Fibroblast of gingiva (primary cell): ENCODE data around the gene HLA-DQB1.
A peak's percentile ranks its signal among the peaks of the same experiment; 100 is the strongest.
"Not testable (repeated sequence)": the region's sequence is repeated elsewhere in the genome, so short reads cannot be mapped to it uniquely, and the experiment has no call there.

Experiments
- DNase-seq: peaks from one replicate; pipeline ENCODE4 v3.0.0-alpha.2; 2011; ENCODE audit warnings: low read depth

HLA-DQB1 gene

DNA sequence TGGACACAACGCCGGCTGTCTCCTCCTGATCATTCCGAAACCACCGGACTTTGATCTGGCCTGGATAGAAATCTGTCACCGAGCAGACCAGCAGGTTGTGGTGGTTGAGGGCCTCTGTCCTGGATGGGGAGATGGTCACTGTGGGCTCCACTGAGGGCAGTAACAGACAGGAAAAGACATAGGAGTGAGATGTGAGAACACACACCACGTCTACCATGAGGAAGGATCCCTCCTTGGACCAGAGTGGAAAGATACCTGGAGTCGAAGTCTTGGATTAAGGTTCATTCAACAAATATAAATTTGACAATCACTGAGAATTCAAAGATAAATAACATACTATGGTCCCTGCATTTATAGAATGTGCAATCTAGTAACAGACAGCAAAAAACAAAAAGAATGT, 4.4 kb downstream of the HLA-DQB1 start:
- DNase-seq = no peak

DNA sequence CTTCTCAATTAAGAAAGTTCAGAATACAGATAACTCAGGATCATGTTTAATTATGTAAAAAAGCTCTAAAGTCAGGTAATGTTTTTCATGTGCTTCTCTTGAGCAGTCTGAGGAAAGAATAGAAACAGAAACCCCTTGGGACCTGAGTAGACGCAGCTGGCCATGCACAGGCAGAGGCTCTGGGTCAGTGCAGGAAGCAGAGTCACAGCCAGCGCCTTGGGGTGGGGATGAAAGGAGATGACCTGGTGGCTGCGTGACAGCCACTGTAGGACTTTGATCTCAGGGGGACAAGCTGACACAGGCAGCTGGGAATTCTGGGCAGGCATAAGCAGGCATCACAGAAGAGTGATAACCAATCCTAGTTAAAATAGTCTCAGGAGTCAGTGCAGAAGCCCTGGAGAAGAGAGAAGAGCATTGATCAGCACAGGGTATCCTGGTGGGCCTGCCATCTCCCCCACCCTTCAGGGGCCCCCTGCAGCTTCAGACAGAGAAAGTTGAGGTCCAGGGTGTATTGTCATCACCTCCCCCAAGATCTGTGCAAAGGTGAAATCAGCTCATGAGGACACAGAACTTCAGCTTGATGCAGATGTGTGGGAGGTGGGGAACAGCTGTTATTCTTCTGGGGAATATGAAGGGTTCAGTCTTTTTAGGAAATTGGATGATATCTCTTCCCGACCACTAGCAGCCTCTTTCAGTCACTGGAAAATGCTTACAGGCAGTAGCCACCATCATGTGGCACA, 6.4 kb downstream of the HLA-DQB1 start:
- DNase-seq = no peak

DNA sequence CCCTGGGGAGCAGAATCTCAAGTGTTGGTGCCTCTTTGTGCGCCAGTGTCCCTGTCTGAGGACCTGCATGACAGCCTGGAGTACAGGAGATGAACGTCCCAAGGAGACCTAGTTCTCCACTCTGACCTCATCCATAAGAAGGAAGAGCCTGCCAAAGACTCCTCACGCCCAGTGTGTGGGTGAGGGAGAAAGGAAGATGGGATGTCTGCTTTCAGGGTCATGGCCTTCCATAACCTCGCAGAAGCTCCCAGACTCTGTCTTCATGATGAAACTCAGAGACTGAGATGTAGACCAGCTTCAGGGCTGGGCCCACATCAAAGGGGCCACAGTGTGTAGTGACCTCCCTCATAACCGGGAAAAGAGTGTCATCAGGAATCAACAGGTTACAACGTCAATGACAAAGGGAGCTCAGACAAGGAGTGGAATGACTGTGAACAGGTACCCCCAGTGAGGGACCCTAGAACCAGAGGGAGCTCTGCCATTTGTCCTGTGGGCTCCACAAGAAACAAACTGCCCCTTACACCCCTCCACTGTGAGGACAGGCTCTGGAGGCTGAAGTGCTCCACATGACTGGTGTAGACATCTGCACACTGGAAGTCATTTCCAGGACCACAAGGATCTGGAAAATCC, 8.1 kb downstream of the HLA-DQB1 start:
- no peak for DNase-seq

DNA sequence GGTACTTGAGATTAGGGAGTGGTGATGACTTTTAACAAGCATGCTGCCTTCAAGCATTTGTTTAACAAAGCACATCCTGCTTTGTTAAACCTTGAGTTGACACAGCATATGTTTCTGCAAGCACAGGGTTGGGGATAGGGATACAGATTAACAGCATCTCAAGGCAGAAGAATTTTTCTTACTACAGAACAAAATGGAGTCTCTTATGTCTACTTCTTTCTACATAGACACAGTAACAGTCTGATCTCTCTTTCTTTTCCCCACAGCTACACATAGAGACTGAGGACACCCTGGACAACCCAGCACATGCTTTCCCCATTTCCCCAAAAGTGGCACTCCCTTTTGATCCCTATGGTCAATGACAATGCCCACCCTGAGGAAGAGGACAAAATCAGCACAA, 8.6 kb downstream of the HLA-DQB1 start:
- not testable (repeated sequence) for DNase-seq

DNA sequence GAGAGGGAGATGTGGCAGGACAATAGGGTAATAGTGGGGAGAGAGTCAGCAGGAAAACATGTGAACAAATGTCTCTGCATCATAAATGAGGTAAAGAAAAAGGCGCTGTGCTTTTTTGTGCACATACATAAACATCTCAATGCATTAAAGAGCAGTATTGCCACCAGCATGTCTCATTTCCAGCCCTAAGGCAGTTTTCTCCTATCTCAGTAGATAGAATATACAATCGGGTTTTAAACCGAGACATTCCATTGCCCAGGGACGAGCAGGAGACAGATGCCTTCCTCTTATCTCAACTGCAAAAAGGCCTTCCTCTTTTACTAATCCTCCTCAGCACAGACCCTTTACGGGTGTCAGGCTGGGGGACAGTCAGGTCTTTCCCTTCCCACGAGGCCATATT, 9.1 kb downstream of the HLA-DQB1 start:
- DNase-seq = not testable (repeated sequence)

DNA sequence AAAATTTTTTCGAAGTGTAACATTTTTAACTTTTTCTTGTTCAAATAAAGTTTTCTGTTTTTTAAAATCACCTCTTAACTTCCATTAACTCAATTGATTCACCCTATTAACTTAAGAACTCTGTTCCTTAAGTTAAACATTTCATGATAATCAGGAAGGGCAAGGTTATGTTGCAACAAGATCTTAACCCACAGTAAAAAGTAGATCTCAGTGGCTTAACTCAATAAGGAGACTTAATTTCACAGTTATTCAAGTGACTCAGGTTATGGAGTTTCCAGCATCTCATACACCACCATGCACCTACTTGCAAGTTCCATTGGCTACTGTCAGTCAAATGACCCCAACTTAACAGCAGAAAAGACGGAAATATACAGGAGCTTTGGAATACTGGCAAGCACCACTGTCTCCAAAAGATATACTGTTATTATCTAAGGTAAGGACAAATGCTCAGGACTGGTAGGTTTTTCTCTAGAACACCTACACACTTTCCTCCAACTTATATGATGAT, 11.2 kb downstream of the HLA-DQB1 start:
- DNase-seq = no peak

DNA sequence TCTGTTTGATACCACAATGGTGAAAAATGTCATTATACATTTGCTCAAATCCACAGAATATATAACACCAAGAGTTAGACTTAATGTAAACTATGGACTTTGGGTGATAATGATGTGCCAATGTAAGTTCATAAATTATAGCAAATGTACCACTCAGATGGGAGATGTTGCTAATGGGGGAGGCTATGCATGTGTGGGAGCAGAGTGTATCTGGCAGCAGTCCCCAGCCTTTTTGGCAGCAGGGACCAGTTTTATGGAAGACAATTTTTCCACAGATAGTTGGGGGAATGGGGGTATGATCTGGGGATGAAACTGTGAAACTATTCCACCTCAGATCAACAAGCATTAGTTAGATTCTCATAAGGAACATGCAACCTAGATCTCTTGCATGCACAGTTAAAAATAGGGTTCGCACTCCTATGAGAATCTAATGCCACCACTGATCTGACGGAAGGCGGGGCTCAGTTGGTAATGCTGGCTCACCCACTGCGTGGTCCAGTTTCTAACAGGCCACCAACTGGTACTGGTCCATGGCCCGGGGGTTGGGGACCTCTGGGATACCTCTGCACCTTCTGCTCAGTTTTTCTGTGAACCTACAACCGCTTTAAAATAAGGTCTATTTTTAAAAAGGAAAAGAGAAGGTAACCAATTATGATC, 21.3 kb downstream of the HLA-DQB1 start:
- no peak for DNase-seq

DNA sequence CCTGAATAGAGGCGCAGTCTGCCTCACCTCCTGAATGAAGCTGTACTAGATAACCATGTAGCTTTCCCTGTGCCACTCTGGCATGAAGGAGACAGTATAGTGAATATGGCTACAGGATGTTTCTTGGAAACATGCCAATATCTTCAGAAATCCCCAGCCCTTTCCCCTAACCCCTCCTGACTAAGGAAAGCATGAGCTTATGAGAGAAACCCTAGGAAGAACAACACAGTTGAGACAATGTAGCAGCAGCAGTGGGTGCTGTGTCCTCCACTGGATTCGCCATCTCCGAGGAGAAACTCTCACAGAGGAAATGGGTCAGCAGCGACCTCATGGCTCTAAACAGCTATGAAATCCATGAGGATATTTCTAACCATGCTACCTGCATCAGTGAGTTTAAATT, 22.6 kb downstream of the HLA-DQB1 start:
- no peak for DNase-seq

DNA sequence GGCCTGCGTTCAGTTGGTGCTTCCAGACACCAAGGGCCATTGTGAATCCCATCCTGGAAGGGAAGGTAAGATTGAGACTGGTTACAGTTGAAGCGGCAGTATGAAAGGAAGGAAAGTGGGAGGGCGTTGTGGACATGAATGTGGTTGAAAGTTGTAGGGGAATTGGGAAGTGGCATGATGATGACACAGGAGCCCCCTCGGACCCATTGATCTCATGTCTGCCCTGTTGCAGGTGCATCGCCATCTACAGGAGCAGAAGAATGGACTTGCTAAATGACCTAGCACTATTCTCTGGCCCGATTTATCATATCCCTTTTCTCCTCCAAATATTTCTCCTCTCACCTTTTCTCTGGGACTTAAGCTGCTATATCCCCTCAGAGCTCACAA, 23.7 kb downstream of the HLA-DQB1 start:
- no peak for DNase-seq

DNA sequence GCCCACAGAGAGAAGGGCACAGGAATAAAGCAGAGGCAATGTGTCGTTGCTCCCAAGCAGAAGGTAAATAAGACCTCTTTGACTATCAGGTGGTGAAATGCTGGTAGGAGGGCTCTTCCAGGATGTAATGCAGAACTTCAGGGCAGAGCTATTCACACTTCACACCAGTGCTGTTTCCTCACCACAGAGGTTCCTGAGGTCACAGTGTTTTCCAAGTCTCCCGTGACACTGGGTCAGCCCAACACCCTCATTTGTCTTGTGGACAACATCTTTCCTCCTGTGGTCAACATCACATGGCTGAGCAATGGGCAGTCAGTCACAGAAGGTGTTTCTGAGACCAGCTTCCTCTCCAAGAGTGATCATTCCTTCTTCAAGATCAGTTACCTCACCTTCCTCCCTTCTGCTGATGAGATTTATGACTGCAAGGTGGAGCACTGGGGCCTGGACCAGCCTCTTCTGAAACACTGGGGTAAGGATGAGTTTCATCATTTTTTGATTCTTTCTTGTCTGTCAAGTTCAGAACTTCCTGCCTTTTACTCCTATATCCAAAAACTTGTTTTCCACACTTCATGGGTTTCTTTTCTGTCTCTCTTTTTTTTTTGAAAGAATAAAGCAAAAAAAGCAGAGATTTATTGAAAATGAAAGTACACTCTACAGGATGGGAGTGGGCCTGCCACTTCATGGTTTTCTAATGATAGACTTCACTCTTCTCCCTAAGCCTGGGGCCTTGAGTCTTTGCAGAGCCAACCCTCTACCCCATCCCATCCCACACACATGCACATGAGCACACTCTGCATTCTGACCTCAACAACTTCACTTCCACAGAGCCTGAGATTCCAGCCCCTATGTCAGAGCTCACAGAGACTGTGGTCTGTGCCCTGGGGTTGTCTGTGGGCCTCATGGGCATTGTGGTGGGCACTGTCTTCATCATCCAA, 24.4 kb downstream of the HLA-DQB1 start:
- DNase-seq = not testable (repeated sequence)

DNA sequence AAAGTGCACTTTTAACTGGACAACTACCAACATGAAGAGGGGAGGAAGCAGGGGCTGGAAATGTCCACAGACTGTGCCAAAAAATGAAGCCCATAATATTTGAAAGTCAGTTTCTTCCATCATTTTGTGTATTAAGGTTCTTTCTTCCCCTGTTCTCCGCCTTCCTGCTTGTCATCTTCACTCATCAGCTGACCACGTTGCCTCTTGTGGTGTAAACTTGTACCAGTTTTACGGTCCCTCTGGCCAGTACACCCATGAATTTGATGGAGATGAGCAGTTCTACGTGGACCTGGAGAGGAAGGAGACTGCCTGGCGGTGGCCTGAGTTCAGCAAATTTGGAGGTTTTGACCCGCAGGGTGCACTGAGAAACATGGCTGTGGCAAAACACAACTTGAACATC, 25.3 kb downstream of the HLA-DQB1 start:
- DNase-seq = no peak

DNA sequence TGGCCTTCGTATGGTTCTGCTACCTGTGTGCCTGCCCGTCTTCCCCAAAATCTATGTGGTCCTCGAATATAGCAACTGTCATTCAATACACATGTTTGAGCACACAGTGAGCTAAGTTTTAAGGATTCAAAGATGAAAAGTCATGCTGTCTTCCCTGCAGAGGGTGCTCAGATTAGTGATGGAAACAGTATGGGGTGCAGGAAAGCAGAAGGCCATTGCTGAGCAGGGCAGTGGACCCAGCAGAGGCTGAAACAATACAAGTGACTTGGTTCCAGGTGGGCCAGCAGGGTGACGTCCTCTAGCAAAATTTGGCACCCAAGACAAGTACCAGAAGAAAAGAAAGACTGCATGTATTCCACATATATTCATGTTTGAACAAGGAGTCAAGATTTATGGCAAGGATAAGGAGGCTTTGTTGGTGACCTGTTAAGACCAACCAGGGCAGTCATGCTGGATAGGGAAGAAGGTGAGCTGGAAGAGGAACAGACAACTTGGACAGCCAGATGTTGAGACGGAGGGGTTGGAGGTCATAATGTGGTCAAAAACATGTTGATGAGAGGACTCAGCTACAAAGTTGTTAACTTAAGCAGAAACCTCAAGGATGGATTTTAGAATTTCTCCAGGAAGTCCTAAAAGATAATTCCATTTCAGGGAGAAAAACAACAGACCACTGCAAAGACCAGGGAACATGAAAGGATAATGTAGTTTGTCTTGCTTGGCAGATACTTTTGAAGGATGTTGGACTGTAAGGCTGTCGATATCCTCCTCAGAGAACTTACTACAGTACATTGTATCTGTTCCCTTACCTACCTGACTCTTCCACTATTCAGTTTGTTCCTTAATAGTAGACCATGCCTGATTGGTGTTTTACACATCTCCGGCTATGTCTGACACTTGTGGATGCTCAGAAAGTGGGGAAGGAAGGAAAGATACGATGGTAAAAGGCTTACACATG, 26.7 kb downstream of the HLA-DQB1 start:
- DNase-seq = no peak

DNA sequence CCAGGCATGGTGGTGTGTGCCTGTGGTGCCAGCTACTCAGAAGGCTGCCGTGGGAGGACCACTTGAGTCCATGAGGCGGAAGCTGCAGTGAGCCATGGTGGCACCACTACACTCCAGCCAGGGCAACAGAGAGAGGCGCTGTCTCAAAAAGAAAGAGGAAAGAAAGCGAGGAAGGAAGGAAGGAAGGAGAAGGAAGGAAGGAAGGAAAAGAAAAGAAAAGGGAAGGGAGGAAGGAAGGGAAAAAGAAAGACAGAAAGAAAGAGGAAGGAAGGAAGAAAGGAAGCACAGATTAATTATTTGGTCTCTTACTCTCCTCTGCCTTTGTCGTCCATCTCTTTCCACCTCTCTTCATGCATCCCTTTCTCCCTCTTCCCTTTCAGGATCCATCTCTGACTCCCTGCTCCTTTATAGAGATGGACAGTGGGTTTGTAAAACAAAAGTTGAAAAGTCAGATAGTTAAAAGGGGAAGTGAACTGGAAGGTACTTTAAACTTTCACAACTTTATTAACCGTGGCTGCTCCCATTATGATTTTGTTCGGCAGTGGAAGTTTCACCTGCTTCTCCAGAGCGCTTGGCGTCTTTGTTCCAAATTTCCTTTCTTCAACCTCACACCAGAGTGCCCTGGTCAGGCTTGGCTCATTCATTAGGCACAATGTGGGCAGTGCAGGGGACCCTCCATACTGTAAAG, 27.8 kb downstream of the HLA-DQB1 start:
- DNase-seq = no peak

DNA sequence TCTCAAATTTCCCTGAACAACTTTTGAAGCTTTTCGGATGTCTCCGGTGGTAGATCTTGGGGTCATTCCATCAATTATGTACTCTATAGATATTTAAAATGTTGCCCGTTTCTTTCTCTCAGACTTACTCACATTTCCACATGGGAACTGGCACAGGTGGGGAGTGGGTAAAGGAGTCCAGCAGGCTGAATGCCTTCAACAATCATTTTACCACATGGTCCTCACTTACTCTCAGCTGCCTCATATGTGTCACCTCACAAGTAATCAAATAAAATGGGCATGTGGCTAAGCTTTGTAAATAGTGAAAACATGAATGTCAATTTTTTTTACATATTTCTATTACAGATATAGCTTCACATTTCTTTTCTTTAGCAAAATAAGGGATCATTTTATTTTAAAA, 28.6 kb downstream of the HLA-DQB1 start:
- DNase-seq = no peak

DNA sequence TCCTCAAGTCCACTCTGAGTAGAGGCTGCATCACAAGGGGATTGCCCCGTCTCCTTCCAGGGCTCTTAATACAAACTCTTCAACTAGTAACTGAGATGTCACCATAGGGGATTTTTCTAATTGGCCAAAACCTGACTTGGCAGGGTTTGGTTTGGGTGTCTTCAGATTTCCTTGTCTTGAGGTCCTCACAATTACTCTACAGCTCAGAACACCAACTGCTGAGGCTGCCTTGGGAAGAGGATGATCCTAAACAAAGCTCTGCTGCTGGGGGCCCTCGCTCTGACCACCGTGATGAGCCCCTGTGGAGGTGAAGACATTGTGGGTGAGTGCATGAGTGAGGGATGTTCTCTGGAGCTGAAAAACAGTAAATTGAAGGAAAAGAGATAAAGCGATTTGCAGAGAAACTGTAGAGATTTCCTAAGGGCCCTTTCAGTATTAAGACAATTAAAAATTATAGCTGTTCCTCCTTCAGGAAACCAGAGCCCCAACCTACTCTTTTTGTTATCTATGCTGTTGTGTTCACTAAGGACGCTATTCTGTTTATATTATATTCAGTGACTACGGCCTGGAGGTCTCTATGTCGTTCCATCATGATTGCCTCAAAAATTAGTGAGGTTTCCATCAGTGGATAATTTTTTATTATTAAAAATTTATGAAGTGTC, 29.1 kb downstream of the HLA-DQB1 start, which contains the start of gene HLA-DQA1:
TSS of gene HLA-DQA1 (plus strand) at position 188 of the 662 bp plus-strand sequence. CDS start at position 241, 53 bp downstream.
- no peak for DNase-seq

DNA sequence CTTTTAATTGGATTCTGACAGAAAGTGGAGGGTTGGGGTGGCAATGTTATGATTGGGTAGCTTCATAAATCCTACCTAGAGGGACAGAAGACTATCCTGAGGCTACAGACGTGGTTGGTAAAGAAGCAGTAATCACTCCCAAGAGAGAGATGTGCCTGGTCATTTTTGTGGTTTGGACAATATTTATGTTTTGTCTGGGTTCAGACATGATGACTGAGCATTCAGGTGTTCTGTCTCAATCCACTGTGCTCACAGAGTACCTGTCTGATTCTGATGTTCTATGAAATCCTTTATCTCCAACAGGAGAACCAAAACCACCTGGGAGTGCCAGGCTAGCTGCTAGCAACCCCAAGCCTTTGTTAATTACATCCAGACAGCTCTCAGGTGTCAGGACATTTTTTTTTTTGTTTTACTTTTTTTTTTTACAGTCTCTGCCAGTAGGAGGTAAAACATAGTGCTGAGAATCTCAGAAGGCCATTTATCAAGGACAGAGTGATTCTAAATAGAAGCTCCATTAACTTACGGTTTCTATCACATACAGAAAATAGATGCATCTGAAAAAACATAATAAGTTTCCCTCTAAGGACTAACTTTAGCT, 30.8 kb downstream of the HLA-DQB1 start:
- no peak for DNase-seq

DNA sequence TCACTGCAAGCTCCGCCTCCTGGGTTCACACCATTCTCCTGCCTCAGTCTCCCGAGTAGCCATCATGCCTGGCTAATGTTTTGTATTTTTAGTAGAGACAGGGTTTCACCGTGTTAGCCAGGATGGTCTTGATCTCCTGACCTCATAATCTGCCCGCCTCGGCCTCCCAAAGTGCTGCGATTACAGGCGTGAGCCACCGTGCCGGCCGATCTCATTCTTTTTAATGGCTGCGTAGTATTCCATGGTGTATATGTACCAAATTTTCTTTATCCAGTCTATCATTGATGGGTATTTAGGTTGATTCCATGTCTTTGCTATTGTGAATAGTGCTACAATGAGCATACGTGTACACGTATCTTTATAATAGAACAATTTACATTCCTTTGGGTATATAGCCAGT, 36.7 kb downstream of the HLA-DQB1 start:
- not testable (repeated sequence) for DNase-seq

DNA sequence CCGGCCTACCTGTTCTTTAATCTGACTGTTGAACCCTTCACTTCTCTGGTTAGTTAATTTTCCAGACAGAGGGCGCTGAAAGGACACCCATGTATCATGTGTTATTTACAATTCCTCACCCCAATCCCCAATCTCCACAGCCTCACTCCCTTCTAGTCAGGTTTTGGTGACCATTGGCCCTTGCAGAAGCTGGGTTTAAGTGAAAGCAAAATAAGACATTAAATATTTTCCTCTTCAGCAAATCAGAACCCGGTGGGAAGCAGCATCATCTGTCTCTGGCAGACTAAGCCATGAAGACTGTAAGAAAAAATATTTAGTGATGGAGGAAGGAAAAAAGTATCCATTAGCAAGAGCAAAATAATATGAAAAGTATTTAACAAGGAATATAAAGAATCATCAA, 38.6 kb downstream of the HLA-DQB1 start:
- DNase-seq = peak; percentile 21

DNA sequence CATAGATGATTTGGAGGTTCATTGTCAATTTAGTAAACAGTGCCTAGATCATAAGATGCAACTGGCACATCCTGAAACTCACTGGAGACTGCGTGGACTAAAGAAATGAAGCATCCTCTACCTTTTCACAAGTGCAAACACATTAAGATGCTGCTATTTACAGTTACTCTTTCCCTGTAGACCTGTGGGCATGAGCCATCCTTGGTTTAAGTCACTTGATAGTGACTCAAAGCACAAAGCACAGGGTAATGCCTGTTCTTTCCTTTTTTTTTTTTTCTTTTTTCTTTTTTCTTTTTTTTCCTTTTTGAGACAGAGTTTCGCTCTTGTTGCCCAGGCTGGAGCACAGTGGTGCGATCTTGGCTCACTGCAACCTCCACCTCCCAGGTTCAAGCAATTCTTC, 39.2 kb downstream of the HLA-DQB1 start:
- no peak for DNase-seq
